Femur (tissue), 1 donor: Measurements from ENCODE around the gene PSMD2.

ENCODE experiments used
- DNase-seq: peaks from one replicate; pipeline ENCODE4 v3.0.0-alpha.2; 2017

Gene PSMD2

DNA sequence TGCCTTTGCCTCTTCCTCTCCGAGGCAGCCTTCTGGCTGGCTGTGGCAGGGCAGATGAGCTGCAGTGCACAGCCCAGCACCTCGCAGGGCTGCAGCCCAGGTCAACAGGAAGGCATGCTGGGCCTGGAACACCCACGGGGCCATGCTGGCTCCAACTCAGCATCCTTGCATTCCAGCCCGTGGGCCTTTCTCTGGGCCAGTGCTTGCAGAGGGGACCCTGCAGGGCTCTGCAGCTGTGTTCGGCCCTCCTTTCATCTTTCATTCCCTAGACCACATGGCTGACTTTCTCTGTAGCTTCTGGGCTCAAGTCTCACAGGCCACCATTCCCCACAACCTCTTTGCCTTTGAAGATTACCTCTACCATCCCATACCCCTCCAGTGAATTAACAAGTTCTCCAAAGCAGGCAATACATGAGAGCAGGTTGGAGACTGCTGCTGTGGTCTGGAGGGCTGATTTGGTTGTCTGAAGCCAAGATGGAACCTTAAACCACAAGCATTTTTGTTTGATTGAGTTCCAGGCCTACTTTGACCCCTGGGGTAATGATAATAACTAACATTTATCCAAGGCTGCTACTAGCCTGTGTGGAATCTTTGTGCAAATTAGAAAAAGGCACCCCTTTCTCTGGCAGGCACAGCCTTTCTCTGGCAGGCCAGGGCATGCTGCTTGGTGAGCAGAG lies 44.3 kb downstream of the PSMD2 start:
- no peak for DNase-seq

DNA sequence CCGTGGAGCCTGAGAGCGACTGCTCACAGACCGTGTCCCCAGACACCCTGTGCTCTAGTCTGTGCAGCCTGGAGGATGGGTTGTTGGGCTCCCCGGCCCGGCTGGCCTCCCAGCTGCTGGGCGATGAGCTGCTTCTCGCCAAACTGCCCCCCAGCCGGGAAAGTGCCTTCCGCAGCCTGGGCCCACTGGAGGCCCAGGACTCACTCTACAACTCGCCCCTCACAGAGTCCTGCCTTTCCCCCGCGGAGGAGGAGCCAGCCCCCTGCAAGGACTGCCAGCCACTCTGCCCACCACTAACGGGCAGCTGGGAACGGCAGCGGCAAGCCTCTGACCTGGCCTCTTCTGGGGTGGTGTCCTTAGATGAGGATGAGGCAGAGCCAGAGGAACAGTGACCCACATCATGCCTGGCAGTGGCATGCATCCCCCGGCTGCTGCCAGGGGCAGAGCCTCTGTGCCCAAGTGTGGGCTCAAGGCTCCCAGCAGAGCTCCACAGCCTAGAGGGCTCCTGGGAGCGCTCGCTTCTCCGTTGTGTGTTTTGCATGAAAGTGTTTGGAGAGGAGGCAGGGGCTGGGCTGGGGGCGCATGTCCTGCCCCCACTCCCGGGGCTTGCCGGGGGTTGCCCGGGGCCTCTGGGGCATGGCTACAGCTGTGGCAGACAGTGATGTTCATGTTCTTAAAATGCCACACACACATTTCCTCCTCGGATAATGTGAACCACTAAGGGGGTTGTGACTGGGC lies 45.7 kb downstream of the PSMD2 start:
- DNase-seq, result no peak

DNA sequence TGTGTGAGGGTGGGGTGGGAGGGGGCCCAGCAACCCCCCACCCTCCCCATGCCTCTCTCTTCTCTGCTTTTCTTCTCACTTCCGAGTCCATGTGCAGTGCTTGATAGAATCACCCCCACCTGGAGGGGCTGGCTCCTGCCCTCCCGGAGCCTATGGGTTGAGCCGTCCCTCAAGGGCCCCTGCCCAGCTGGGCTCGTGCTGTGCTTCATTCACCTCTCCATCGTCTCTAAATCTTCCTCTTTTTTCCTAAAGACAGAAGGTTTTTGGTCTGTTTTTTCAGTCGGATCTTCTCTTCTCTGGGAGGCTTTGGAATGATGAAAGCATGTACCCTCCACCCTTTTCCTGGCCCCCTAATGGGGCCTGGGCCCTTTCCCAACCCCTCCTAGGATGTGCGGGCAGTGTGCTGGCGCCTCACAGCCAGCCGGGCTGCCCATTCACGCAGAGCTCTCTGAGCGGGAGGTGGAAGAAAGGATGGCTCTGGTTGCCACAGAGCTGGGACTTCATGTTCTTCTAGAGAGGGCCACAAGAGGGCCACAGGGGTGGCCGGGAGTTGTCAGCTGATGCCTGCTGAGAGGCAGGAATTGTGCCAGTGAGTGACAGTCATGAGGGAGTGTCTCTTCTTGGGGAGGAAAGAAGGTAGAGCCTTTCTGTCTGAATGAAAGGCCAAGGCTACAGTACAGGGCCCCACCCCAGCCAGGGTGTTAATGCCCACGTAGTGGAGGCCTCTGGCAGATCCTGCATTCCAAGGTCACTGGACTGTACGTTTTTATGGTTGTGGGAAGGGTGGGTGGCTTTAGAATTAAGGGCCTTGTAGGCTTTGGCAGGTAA lies 46.5 kb downstream of the PSMD2 start:
- no peak for DNase-seq

- DNase-seq, result no peak
Observed at GRCh38 chr3:184346480-184347190, 47.6 kb downstream of the PSMD2 start.

DNA sequence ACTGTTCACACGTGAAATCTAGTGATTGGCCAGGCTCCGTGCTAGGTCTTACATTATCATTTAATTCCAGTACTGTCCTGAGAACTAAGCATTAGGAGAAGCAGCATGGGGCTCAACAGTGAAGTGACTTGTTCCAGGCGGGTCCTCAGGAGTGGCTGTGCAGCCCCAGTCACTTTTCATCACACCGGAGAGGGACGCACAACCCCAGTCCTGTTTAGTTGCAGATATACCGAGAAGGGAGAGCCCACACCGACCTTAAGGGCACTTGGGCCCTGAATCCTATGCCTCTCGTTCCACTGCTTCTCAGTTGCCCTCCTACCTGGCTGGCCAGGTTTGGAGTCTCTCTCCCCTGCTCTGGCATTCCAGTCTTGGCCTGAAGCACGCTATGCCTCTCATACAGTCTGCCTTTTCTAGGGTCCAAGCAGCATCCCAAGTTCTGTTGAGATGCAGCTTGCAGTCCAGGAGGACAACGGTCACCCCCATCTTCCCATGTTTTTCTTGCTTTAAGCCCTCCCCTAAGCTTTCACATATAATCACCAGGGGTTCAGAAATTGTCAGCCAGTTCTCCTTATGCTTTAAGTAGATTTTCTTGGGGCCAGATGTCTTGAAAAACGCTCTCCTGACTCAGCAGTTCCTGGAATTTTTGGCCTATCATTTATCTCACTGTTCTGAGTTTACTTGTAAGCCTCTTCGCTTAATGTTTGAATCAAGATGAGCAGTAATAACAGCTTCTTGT lies 48.4 kb downstream of the PSMD2 start:
- no peak for DNase-seq

DNA sequence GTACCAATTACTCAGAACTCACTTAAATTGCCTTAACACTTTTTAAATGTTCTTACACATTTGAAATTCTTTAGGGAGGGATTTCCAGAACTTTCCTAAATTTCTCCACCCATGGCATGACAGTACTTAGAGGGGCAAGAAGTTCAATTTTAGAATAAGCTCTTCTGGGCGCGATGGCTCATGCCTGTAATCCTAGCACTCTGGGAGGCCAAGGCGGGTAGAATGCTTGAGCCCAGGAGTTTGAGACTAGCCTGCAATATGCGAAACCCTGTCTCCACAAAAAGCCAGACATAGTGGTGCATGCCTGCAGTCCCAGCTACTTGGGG lies 49.0 kb downstream of the PSMD2 start:
- no peak for DNase-seq

DNA sequence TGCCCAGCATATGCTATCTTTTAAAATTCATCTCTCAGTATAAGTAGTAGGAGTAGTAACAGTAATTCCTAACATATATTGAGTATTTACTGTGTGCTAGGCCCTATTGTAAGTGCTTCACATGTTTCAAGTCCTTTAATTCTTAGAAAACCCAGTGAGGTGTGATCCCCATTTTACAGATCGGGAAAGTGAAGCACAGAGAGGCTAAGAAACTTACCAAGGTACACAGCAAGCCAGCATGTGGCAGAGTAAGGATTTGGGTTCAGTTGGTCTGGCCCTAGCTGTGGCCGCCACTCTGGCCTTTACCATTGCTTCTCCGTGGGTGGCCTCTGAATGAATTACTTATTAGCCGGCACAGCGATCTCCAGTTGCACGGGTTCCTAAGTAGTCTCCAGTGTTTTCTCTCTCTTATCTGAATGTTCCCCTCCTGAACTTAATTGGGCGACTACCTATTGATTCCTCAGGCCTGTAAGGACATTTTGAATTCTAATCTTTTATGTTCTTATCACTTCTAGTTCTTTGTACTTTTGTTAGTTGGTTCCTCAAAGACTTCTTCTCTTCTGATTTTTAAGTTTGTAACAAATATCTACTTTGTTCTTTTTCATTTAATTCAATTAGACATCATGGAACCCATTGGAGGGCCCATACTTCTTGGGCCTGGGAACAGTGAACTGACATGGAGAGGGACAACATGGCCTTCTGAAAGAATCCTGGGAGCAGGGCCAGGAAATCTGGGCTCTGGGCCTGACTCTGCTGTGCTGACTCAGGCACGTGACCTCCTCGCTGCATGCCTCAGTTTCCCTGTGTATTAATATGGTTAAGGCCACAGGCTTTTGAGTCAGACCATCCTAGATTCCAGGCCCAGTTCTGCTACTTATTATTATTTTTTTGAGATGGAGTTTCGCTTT lies 50.8 kb downstream of the PSMD2 start:
- DNase-seq, result no peak

GRCh38 chr3:184350618-184351017 lies 51.6 kb downstream of the PSMD2 start:
- DNase-seq, result no peak

DNA sequence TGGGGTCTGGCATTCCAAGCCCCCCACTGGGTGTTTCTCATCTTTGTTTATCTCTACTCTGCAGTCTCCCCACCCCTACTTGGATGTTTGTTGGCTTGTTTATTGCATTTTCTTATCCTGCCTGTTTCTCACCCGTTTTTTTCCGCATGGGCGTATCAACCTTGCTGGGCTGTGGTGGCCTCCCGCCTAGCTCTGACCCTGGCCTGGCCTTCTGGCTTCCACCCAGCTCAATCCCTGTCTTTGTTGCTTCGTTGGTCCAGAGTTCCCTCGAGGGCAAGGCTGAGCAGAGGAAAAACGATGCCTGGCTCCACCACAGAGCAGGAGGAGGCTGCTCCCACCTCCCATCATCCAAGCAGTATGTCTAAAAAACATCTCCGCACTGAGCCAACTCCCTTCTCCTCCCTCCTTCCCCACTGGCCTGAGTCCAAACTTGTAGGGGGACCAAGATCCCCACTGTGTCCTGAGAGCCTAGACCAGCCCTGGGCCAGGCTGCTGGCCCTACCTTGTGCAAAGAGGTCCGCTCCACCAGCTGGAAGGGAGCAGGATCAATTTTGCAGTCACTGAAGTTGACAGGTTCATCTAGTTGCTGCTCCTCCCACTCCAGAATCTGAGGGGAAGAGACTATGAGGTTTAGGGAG lies 52.6 kb downstream of the PSMD2 start:
- peak; percentile 20 for DNase-seq

- DNase-seq, result peak; percentile 17
Observed at GRCh38 chr3:184352149-184352785, 53.2 kb downstream of the PSMD2 start.

DNA sequence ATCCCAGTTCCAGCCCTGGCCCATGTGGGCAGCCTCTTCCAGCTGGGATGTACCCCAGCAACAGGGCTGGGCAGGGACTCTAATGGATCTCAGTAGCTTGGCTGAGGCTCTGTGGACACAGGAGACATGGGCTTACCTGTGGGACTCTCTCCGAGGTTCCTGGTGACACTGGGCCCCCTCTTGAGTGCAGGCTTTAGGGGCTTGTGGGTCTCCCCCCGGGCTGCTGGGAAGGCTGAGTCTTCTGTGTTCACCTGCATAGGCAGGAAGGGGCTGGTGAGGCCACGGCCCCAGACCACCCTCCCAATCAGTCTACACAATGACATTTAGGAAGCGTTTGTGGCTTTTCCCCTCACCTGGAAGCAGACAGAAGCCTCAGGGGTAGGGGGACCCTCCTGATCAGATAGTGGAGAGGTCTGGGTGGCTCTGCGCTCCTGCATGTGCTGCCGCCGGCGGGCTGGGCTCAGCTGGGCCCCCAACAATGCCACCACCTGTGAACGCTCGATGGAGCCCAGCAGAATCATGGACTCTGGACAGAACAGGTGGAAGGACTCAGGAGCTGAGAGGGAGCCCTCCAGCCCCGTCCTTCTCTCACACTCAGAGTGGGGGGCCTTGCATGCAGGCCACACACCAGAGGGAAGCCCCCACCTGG lies 54.0 kb downstream of the PSMD2 start:
- DNase-seq, result peak; percentile 14

- DNase-seq, result no peak
Observed at GRCh38 chr3:184353546-184353941, 54.5 kb downstream of the PSMD2 start.

GRCh38 chr3:184354121-184354728 lies 55.2 kb downstream of the PSMD2 start:
- no peak for DNase-seq

DNA sequence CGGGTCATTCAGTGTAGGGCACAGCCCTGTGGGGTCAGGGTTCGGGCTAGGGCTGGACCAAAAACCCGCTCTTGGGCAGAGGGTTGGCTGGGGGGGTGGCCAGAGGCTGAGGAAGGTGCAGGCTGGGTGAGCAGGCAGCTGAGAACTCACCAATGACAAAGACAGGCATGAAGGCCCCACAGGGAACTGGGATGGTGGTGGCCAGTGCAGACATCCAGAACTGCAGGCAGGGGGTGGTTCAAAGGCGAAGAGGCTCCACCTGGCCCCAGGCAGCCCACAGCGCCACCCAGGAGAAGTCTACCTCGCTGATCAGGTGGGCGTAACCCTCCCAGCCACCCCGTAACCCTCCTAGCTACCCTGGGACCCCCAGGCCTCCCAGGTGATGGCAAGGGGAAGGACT lies 55.7 kb downstream of the PSMD2 start:
- no peak for DNase-seq

DNA sequence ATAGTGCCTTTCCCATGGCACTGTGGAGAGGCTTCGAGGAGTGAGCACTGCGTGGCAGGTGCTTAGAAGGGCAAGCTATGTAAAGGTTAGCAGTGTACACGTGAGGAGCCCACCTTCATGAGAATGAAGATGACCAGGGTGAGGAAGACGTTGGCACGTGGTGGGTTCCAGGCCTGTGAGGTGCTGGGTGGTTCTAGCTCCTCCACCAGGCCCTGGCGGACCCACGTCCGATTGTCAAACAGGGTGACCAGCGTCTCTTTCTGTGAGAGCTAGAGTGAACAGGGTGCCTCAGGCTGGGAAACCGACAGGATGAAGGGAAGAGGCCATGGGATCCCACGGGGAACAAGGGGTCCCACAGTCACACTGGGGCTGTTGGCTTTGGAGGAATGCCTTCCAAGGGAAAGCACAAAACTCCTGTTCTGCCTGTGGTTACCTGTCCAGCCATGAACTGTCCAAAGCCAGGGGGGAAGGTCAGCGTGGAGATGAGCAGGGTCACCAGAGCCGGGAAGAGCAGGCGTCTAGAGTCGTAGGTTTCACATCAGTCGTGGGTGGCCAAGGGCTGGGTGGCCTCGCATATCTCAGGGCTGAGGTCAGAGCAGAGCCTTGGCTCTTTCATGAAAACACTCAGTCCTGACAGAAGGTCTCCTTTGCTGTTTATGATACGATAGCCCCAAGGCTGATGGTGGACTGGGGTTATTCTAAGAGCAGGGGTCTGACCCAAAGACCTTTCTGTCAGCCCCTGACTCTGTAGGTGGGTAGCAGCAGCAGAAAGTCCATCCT lies 56.4 kb downstream of the PSMD2 start:
- DNase-seq, result no peak

DNA sequence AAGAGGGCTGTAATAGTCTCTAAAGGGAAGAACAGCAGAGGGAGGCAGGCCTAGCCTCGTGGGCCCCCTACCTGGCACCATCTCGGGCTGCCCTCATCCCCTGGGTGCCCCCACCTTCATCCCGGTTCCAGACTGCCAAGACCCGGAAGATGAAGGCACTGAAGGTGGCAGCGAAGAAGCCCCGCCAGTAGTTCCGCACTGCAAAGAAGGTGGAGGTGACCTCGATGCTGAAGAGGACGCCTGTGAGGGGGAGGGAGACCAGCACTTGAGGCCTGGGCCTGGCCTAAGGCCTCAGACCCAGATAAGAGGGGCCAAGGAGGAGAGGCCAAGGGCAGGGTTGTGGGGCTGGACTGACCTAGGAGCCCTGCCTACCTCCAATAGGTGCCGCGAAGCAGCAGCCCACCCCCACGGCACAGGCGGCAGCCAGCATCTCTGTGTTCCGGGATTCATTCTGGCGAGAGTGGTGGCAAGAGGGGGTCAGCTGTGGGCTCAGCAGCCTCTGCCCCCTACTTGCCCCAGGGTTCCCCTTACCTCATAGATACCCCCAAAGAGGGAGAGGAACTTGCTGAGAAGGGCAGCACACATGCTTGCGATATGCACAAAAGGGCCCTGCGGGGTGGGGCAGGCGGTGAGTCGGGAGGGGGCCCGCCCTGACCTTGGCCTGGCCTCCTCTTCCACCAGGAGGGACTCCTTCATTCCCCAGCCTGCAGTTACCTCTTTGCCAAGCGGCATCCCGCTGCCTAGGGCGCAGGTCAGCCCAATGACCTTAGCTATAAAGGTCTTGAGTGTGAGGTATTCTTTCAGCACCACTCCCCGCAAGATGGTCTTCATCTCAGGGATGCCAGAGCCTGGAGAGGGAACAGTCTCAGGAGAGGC lies 58.4 kb downstream of the PSMD2 start:
- no peak for DNase-seq

GRCh38 chr3:184358124-184358767 lies 59.2 kb downstream of the PSMD2 start:
- DNase-seq, result no peak
